Prostate gland (tissue), 2 donors: ENCODE data around the gene TMEM117. TPM values are rescaled to one million over a fixed set of nuclear protein-coding genes. Genes with fewer than 3 reads are reported as not detected.

Experiments
- DNase-seq: peaks from one replicate; pipeline ENCODE4 v3.0.0-alpha.2; 2019; ENCODE audit warnings: low spot score
- H3K27ac ChIP-seq, 2 donors: fragments of 200-600 bp; sonication (generic); 2 replicates each; pipeline ENCODE4 v1.5.1; 2017 to 2019
- H3K27me3 ChIP-seq: fragments of 200-600 bp; sonication (generic); replicated peaks from 2 replicates; pipeline ENCODE4 v1.5.1; 2019; ENCODE audit not compliant: insufficient read depth
- H3K36me3 ChIP-seq, 2 donors: fragments of 200-600 bp; sonication (generic); 1 replicate in 1 of 2; 2 replicates in 1 of 2; pipeline versions ENCODE4 v1.5.1 to v1.8.1; 2017 to 2019
- H3K4me1 ChIP-seq: fragments of 200-600 bp; sonication (generic); replicated peaks from 2 replicates; pipeline ENCODE4 v1.5.1; 2019
- H3K4me3 ChIP-seq, 2 donors: fragments of 200-600 bp; sonication (generic); 2 replicates each; pipeline ENCODE4 v1.5.1; 2017 to 2019
- H3K9me3 ChIP-seq: fragments of 200-600 bp; sonication (generic); 2 replicates; pipeline ENCODE4 v1.5.1; 2017
- POLR2A ChIP-seq: fragments of 450-650 bp; IDR thresholded peaks from one replicate; pipeline ENCODE4 v1.6.1; 2016; ENCODE audit warnings: antibody characterized with exemption, mild to moderate bottlenecking
- POLR2AphosphoS5 ChIP-seq: sonication (generic); formaldehyde crosslinking; IDR thresholded peaks from one replicate; pipeline ENCODE4 v1.6.1; 2017; ENCODE audit warnings: antibody characterized with exemption
- WGBS: methylation state at CpG from one replicate; pipeline ENCODE4 v1.1.5; 2018; 5-methylcytosine and 5-hydroxymethylcytosine counted together
- intact Hi-C: fragments of 100-400 bp; cut with DNase I; formaldehyde crosslinking; loops from one replicate; pipeline ENCODE4 v1.14.2; 2022
- total RNA-seq, 2 donors: library from RNA; depleted of rRNA; stranded (reverse); fragments of >200 nt; gene quantifications; one replicate each; pipeline ENCODE4 v1.1.0, GENCODE V29; 2016
- TF ChIP-seq, protein P1 (sequence below), 4 experiments: fragments of 200-600 bp in 2 of 4; fragments of 450-650 bp in 2 of 4; sonication (generic) in 2 of 4; IDR thresholded peaks; 1 replicate in 3 of 4; 2 replicates in 1 of 4; pipeline ENCODE4 v1.5.1; 2016 to 2019; ENCODE audit warnings: antibody characterized with exemption in 4 of 4, mild to moderate bottlenecking in 2 of 4, moderate library complexity in 2 of 4

Gene TMEM117
- total RNA-seq, 2 donors from 2014 or later = 15.5 to 26.5 TPM

DNA sequence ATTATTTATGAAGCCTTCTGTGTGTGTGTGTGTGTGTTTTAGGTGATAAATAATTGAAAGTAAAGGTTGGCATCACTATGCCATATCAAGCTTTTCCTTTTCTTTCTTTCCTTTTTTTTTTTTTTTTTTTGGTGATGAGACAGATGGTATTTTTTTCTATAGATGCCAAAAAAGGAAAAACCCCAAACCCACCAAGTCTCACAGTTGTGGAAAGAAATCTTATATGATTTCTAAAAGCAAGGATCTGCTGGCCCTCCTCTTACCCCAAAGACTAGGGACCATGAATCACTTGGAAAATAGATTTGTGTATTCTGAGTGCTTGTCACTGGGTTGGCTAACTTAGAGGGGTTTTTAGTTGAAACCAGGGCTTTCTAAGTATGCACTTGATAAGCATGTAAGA is 181.3 kb downstream of the TMEM117 start:
- Histone ChIP-seq H3K4me1 (no peaks in the 10 kb centered on the region), H3K9me3 (no peaks in the 10 kb centered on the region), H3K4me3 (no peak overlapping the region), H3K27ac (no peak overlapping the region), H3K27me3 (no peaks in the 10 kb centered on the region), H3K36me3 (no peaks in the 10 kb centered on the region)
- intact Hi-C loops = no loop called here
- no peak for DNase-seq
- no peak for TF ChIP-seq POLR2A

DNA sequence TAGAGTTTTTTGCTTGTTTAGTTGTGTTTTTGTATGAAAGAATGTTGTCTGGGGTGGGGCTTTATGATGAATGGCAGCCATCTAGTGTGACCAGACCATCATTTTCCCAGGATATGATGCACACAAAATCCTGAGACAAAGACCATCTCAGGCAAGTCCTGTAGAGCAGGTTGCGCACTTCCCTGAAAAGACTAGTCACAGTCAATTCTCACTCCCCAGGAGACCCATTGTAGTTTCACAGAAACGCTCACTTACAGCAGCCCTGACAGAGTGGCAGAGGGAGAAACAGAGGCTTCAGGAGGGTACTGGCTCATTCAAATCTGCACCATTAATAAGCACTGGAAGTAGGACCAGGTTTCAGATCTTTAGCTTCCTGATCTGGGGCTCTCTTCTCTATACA is 183.2 kb downstream of the TMEM117 start:
- Histone ChIP-seq H3K4me3 (no peak overlapping the region), H3K36me3 (no peaks in the 10 kb centered on the region), H3K4me1 (no peaks in the 10 kb centered on the region), H3K27ac (no peak overlapping the region), H3K9me3 (no peaks in the 10 kb centered on the region), H3K27me3 (no peaks in the 10 kb centered on the region)
- intact Hi-C loops = no loop called here
- WGBS = 73% methylated on average over 2 of the region's 2 CpGs
- DNase-seq = no peak
- TF ChIP-seq, protein P1, sequence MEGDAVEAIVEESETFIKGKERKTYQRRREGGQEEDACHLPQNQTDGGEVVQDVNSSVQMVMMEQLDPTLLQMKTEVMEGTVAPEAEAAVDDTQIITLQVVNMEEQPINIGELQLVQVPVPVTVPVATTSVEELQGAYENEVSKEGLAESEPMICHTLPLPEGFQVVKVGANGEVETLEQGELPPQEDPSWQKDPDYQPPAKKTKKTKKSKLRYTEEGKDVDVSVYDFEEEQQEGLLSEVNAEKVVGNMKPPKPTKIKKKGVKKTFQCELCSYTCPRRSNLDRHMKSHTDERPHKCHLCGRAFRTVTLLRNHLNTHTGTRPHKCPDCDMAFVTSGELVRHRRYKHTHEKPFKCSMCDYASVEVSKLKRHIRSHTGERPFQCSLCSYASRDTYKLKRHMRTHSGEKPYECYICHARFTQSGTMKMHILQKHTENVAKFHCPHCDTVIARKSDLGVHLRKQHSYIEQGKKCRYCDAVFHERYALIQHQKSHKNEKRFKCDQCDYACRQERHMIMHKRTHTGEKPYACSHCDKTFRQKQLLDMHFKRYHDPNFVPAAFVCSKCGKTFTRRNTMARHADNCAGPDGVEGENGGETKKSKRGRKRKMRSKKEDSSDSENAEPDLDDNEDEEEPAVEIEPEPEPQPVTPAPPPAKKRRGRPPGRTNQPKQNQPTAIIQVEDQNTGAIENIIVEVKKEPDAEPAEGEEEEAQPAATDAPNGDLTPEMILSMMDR (IDR thresholded peaks at IDR 0.05) = no peak
- TF ChIP-seq POLR2AphosphoS5 = no peak
- no peak for TF ChIP-seq POLR2A

DNA sequence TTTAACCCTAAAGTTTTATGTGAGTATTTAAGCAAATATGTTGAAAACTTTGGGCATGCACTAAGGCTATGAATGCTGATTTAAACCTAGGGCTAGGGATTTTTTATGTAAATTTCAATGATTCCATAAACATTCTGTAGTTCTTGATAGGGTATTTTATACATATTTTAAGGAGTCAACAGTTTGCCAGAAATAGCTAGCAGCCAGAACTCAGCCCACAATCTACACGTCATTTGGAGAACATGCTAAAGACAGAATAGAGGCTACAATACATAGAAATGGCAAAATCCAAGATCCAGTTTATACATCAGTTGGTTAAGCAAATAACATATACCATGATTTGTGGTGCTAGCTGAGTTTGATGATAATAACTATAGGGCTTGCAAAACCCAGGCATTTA is 184.7 kb downstream of the TMEM117 start:
- DNase-seq = no peak
- no peak overlapping the region for H3K4me3 ChIP-seq
- no peaks in the 10 kb centered on the region for H3K4me1 ChIP-seq
- TF ChIP-seq, protein P1 (IDR thresholded peaks at IDR 0.05) = no peak
- TF ChIP-seq POLR2A (no peak), POLR2AphosphoS5 (no peak)
- no peaks in the 10 kb centered on the region for H3K9me3 ChIP-seq
- 95% methylated on average over 1 of the region's 1 CpG for WGBS
- intact Hi-C loops = no loop called here
- no peaks in the 10 kb centered on the region for H3K36me3 ChIP-seq
- no peaks in the 10 kb centered on the region for H3K27me3 ChIP-seq
- no peak overlapping the region for H3K27ac ChIP-seq

DNA sequence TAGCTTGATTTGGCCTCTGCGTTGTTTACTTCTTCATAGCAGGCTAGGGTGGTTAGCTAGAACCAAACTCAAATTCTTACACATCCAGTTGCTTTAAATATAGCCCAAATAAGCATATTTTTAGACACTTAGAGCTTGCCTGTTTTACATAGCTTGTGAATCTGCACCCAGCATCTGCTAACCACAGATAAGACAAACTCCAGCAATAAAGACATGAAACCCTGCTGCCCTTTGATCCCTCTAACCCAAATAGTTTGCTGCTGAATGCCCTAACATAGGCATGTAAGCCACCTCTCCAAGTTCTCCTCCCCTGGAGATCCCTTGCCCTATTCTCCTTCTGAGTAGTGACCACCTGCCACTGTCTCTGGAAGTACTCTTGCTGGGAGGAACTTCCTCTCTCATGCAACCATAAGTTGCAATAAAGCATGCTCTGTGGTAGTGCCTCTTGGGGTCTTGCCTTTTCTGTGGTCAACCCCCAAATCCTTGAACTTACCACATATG is 185.6 kb downstream of the TMEM117 start:
- WGBS = 95% methylated on average over 1 of the region's 1 CpG
- Histone ChIP-seq H3K27me3 (no peaks in the 10 kb centered on the region), H3K4me1 (no peaks in the 10 kb centered on the region), H3K4me3 (no peak overlapping the region), H3K36me3 (no peaks in the 10 kb centered on the region), H3K9me3 (no peaks in the 10 kb centered on the region), H3K27ac (no peak overlapping the region)
- TF ChIP-seq POLR2A (no peak), POLR2AphosphoS5 (no peak)
- TF ChIP-seq, protein P1 (IDR thresholded peaks at IDR 0.05) = no peak
- no peak for DNase-seq
- intact Hi-C loops = no loop called here

DNA sequence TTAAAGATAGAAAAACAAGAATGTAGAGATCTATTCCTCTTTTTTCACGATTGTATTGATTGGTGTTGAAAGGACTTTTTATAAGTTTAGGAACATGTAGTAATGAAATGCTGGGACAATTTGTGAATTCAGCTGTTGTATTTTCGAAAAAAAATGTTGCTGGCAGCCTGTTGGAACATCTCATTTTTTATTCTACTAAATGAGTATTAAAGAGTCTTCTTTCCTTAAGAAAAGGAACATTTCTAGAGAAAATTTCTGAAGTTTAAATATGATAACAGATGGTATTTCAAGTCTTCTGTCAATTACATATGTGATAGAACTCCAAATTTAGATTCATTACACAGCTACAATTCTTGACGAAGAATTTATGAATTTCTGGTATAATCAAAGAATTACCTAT is 189.6 kb downstream of the TMEM117 start:
- 70% methylated on average over 3 of the region's 3 CpGs for WGBS
- no peak overlapping the region for H3K27ac ChIP-seq
- H3K4me3 ChIP-seq = no peak overlapping the region
- H3K4me1 ChIP-seq = no peaks in the 10 kb centered on the region
- TF ChIP-seq, protein P1 (IDR thresholded peaks at IDR 0.05) = no peak
- TF ChIP-seq POLR2AphosphoS5 = no peak
- TF ChIP-seq POLR2A = no peak
- no peaks in the 10 kb centered on the region for H3K36me3 ChIP-seq
- intact Hi-C loops = no loop called here
- no peaks in the 10 kb centered on the region for H3K27me3 ChIP-seq
- DNase-seq = no peak
- H3K9me3 ChIP-seq = no peaks in the 10 kb centered on the region
